ENCODE results near the gene DLGAP4.

The DLGAP4 gene

GRCh38 chr20:36319356-36320260 is 13.5 kb downstream of the DLGAP4 start:
- Histone ChIP-seq H3K27me3 (ENCODE audit: control insufficient read depth, insufficient read depth, low read length) (no peaks in the 10 kb centered on the region), H3K27ac (ENCODE audit: low read depth, low read length) (no peak overlapping the region), H3K4me3 (ENCODE audit: low read depth, low read length) (no peak overlapping the region), H3K9me3 (ENCODE audit: control insufficient read depth, insufficient read depth, low read length) (no peaks in the 10 kb centered on the region), H3K4me1 (ENCODE audit: control insufficient read depth, insufficient read depth, low read length) (no peaks in the 10 kb centered on the region; the same call in 1 of the 2 replicates), H3K9ac (ENCODE audit: low read depth, low read length) (no peak overlapping the region), H3K36me3 (ENCODE audit: control insufficient read depth, insufficient read depth, low read length) (no peaks in the 10 kb centered on the region)

GRCh38 chr20:36320261-36320897 is 14.2 kb downstream of the DLGAP4 start:
- Histone ChIP-seq H3K9ac (ENCODE audit: low read depth, low read length) (no peak overlapping the region), H3K27ac (ENCODE audit: low read depth, low read length) (no peak overlapping the region), H3K36me3 (ENCODE audit: control insufficient read depth, insufficient read depth, low read length) (no peaks in the 10 kb centered on the region)

DNA sequence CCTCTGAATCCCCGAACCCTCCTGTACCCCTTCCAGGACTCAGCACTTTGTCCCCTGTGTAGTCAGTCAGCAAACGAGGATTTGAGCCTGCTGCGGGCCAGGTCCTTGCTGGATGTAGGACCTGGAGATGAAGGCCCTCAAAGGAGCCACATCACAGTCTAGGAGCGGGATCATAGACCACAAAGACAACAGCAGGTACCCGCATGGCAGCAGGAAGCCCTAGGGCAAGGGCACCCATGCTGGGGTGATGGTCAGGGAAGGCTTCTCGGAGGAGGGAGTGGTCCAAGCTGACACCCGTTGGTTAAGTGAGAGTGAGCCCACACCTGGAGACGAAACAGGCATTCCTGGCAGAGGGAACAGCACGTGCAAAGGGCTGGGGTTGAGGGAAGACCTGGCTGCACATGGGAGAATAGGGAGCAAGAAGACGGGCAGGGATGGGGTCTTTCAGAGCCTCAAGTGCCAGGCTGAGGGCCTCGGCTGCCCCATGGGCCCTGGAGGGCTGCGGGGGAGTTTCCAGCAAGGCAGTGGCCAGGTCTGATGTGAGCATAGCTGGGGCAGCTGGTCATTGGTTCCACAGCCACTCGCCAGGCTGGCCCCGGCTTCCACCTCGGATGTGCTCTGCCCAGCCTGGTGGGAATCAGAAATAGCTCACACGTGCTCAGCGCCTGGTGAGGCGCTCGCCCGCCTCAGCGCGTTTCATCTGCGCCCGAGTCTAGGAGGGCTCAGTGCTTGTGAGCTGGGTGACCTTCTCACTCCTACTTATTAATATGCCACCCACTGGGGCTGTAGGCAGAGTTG is 15.0 kb downstream of the DLGAP4 start:
- H3K9me3 ChIP-seq (ENCODE audit: control insufficient read depth, insufficient read depth, low read length): no peaks in the 10 kb centered on the region
- H3K4me1 ChIP-seq (ENCODE audit: control insufficient read depth, insufficient read depth, low read length): no peaks in the 10 kb centered on the region; the same call in 1 of the 2 replicates
- H3K27ac ChIP-seq (ENCODE audit: low read depth, low read length): no peak overlapping the region
- H3K4me3 ChIP-seq (ENCODE audit: low read depth, low read length): no peak overlapping the region
- H3K9ac ChIP-seq (ENCODE audit: low read depth, low read length): no peak overlapping the region
- no peaks in the 10 kb centered on the region for H3K27me3 ChIP-seq (ENCODE audit: control insufficient read depth, insufficient read depth, low read length)
- no peaks in the 10 kb centered on the region for H3K36me3 ChIP-seq (ENCODE audit: control insufficient read depth, insufficient read depth, low read length)

More at GRCh38 chr20:36320261-36320897, 14.2 kb downstream of the DLGAP4 start:
- Histone ChIP-seq H3K27me3 (ENCODE audit: control insufficient read depth, insufficient read depth, low read length) (no peaks in the 10 kb centered on the region), H3K4me3 (ENCODE audit: low read depth, low read length) (no peak overlapping the region), H3K4me1 (ENCODE audit: control insufficient read depth, insufficient read depth, low read length) (no peaks in the 10 kb centered on the region; the same call in 1 of the 2 replicates), H3K9me3 (ENCODE audit: control insufficient read depth, insufficient read depth, low read length) (no peaks in the 10 kb centered on the region)

DNA sequence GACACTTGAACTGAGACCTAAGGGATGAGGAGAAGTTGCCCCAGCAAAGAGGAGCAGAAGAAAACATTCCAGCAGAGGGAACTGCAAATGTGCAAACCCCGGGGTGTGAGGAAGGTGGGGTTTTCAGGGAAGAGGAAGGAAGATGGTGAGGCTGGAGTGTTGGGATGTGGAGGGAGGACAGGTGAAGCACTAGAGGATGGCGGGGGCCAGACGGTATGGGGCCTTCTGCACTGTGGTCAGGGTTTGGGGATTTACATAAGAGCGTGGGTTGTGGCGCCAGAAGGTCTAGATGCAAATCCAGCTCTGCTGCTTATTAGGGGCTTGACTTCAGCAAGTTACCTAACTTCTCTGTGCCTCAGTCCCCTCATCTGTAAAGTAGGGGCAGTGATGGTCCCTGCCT is 16.0 kb downstream of the DLGAP4 start:
- no peaks in the 10 kb centered on the region; the same call in 1 of the 2 replicates for H3K4me1 ChIP-seq (ENCODE audit: control insufficient read depth, insufficient read depth, low read length)
- no peak overlapping the region for H3K9ac ChIP-seq (ENCODE audit: low read depth, low read length)
- H3K9me3 ChIP-seq (ENCODE audit: control insufficient read depth, insufficient read depth, low read length): no peaks in the 10 kb centered on the region
- H3K36me3 ChIP-seq (ENCODE audit: control insufficient read depth, insufficient read depth, low read length): no peaks in the 10 kb centered on the region
- H3K4me3 ChIP-seq (ENCODE audit: low read depth, low read length): no peak overlapping the region
- no peak overlapping the region for H3K27ac ChIP-seq (ENCODE audit: low read depth, low read length)
- no peaks in the 10 kb centered on the region for H3K27me3 ChIP-seq (ENCODE audit: control insufficient read depth, insufficient read depth, low read length)

DNA sequence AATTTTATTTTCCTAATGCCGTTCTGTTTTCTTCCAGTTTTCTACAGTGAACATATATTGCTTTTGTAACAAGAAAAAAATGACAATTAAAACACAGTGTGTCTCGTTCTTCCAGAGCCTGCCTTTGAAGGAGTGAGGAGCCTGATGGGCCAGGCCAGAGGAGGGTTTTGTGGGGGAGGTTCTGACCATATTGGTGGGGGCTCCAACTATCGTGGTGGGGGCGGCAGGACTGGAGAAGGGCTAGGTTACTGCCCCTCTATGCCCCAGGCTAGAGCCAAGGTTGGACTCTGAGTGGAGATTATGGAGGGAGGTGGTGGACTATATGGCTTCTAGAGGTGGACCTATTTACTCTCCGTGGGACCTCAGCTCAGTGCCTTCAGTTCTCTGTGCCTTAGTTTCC is 24.0 kb downstream of the DLGAP4 start:
- no peak overlapping the region for H3K9ac ChIP-seq (ENCODE audit: low read depth, low read length)
- no peaks in the 10 kb centered on the region for H3K36me3 ChIP-seq (ENCODE audit: control insufficient read depth, insufficient read depth, low read length)
- H3K27ac ChIP-seq (ENCODE audit: low read depth, low read length): no peak overlapping the region
- H3K4me3 ChIP-seq (ENCODE audit: low read depth, low read length): no peak overlapping the region
- peaks cover 32% of the 10 kb centered on the region for H3K4me1 ChIP-seq (ENCODE audit: control insufficient read depth, insufficient read depth, low read length)
- peaks cover 31% of the 10 kb centered on the region for H3K27me3 ChIP-seq (ENCODE audit: control insufficient read depth, insufficient read depth, low read length)
- H3K9me3 ChIP-seq (ENCODE audit: control insufficient read depth, insufficient read depth, low read length): no peaks in the 10 kb centered on the region

DNA sequence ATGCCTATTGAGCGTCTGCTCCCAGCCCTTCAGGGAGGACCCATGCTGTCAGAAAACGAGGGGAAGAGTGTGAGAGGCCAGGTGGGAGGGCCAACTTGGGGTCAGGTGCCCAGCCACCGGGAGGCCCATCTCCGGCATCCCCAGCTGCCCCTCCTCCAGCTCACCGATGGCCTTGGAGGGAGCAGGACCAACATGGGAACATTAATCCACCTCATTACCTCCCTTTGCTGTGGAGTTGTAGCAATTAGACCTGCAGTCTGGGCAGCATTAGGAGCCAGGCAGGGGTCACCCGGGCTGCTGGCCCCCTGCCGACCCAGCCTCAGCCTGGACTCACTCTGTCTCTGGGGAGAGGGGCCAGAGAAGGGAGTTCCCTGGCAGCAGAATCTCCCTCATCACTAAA is 25.1 kb downstream of the DLGAP4 start:
- peaks cover 32% of the 10 kb centered on the region for H3K27me3 ChIP-seq (ENCODE audit: control insufficient read depth, insufficient read depth, low read length)
- H3K9me3 ChIP-seq (ENCODE audit: control insufficient read depth, insufficient read depth, low read length): no peaks in the 10 kb centered on the region

GRCh38 chr20:36333841-36334240 is 27.7 kb downstream of the DLGAP4 start:
- H3K4me3 ChIP-seq (ENCODE audit: low read depth, low read length): no peak overlapping the region
- no peak overlapping the region for H3K9ac ChIP-seq (ENCODE audit: low read depth, low read length)
- H3K4me1 ChIP-seq (ENCODE audit: control insufficient read depth, insufficient read depth, low read length): peaks cover 35% of the 10 kb centered on the region
- H3K9me3 ChIP-seq (ENCODE audit: control insufficient read depth, insufficient read depth, low read length): no peaks in the 10 kb centered on the region
- H3K36me3 ChIP-seq (ENCODE audit: control insufficient read depth, insufficient read depth, low read length): no peaks in the 10 kb centered on the region
- no peak overlapping the region for H3K27ac ChIP-seq (ENCODE audit: low read depth, low read length)
- peaks cover 32% of the 10 kb centered on the region for H3K27me3 ChIP-seq (ENCODE audit: control insufficient read depth, insufficient read depth, low read length)

More for the DNA sequence above, 25.1 kb downstream of the DLGAP4 start:
- Histone ChIP-seq H3K4me3 (ENCODE audit: low read depth, low read length) (no peak overlapping the region), H3K4me1 (ENCODE audit: control insufficient read depth, insufficient read depth, low read length) (peaks cover 32% of the 10 kb centered on the region), H3K9ac (ENCODE audit: low read depth, low read length) (no peak overlapping the region), H3K36me3 (ENCODE audit: control insufficient read depth, insufficient read depth, low read length) (no peaks in the 10 kb centered on the region), H3K27ac (ENCODE audit: low read depth, low read length) (no peak overlapping the region)

DNA sequence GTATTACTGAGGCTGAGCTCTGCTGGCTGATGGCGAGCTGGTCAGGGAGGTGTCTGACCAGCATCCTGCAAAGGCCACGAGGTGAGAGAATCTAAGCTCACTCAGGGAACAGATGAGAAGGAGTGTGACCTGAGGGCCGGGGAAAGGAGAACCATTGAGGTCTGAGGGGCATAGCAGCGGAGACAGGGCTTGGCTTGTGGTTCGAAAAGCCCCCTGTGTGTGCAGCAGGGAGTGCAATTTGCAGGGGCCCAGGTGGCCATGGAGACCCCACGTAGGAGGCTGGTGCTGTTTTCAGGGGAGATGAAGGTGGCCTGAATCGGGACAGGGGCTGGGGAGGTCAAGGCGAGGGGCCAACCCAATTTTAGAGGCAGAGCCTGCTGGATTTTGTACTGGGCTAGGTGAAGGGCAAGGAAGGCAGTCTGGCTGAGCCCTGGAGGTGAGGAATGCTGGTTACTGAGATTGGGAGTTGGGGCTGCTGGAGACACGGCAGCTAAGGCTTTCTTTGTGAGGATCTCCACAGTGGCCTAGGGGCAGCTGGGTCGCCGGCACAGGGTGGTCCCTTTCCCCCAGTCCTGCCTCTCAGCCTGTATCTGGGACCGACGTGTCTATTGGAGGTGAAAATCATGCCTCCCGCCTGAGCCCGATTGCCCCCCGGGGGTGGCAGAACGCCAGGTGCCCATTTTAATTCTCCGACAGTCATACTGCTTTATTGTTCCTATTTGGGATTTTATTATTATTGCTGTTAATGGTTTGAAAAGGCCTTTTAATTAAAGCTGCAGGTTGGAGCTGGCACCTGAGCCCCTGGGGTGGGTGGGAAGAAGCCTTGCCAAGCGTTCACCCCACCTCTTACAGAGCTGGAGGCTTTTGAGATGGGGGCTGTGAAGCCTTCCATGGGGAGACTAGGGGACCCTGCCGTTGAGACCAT is 28.4 kb downstream of the DLGAP4 start:
- no peaks in the 10 kb centered on the region for H3K9me3 ChIP-seq (ENCODE audit: control insufficient read depth, insufficient read depth, low read length)
- H3K27ac ChIP-seq (ENCODE audit: low read depth, low read length): no peak overlapping the region
- no peak overlapping the region for H3K4me3 ChIP-seq (ENCODE audit: low read depth, low read length)
- H3K9ac ChIP-seq (ENCODE audit: low read depth, low read length): no peak overlapping the region
- H3K27me3 ChIP-seq (ENCODE audit: control insufficient read depth, insufficient read depth, low read length): peaks cover 32% of the 10 kb centered on the region
- H3K36me3 ChIP-seq (ENCODE audit: control insufficient read depth, insufficient read depth, low read length): no peaks in the 10 kb centered on the region
- peaks cover 37% of the 10 kb centered on the region for H3K4me1 ChIP-seq (ENCODE audit: control insufficient read depth, insufficient read depth, low read length)

- no peaks in the 10 kb centered on the region for H3K36me3 ChIP-seq (ENCODE audit: control insufficient read depth, insufficient read depth, low read length)
- H3K4me3 ChIP-seq (ENCODE audit: low read depth, low read length): no peak overlapping the region
- peaks cover 44% of the 10 kb centered on the region for H3K4me1 ChIP-seq (ENCODE audit: control insufficient read depth, insufficient read depth, low read length)
- H3K9ac ChIP-seq (ENCODE audit: low read depth, low read length): no peak overlapping the region
- H3K9me3 ChIP-seq (ENCODE audit: control insufficient read depth, insufficient read depth, low read length): no peaks in the 10 kb centered on the region
- H3K27me3 ChIP-seq (ENCODE audit: control insufficient read depth, insufficient read depth, low read length): peaks cover 32% of the 10 kb centered on the region
- H3K27ac ChIP-seq (ENCODE audit: low read depth, low read length): no peak overlapping the region
Observed at GRCh38 chr20:36335206-36335870, 29.2 kb downstream of the DLGAP4 start.

GRCh38 chr20:36336204-36336603 is 30.1 kb downstream of the DLGAP4 start:
- H3K4me3 ChIP-seq (ENCODE audit: low read depth, low read length): no peak overlapping the region
- no peak overlapping the region for H3K27ac ChIP-seq (ENCODE audit: low read depth, low read length)
- no peaks in the 10 kb centered on the region for H3K9me3 ChIP-seq (ENCODE audit: control insufficient read depth, insufficient read depth, low read length)
- peaks cover 43% of the 10 kb centered on the region for H3K4me1 ChIP-seq (ENCODE audit: control insufficient read depth, insufficient read depth, low read length)
- H3K9ac ChIP-seq (ENCODE audit: low read depth, low read length): no peak overlapping the region
- peaks cover 27% of the 10 kb centered on the region for H3K27me3 ChIP-seq (ENCODE audit: control insufficient read depth, insufficient read depth, low read length)
- H3K36me3 ChIP-seq (ENCODE audit: control insufficient read depth, insufficient read depth, low read length): no peaks in the 10 kb centered on the region

Measured in HUES48 (cell line).